ENCODE results near the gene CHD6. TPM values are rescaled to one million over a fixed set of nuclear protein-coding genes. Genes with fewer than 3 reads are reported as not detected.

CHD6 gene
- total RNA-seq, 1 experiment from 2014 or later: 98.5 TPM

- DNase-seq: no peak
- TF ChIP-seq, protein P1, sequence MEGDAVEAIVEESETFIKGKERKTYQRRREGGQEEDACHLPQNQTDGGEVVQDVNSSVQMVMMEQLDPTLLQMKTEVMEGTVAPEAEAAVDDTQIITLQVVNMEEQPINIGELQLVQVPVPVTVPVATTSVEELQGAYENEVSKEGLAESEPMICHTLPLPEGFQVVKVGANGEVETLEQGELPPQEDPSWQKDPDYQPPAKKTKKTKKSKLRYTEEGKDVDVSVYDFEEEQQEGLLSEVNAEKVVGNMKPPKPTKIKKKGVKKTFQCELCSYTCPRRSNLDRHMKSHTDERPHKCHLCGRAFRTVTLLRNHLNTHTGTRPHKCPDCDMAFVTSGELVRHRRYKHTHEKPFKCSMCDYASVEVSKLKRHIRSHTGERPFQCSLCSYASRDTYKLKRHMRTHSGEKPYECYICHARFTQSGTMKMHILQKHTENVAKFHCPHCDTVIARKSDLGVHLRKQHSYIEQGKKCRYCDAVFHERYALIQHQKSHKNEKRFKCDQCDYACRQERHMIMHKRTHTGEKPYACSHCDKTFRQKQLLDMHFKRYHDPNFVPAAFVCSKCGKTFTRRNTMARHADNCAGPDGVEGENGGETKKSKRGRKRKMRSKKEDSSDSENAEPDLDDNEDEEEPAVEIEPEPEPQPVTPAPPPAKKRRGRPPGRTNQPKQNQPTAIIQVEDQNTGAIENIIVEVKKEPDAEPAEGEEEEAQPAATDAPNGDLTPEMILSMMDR (IDR thresholded peaks at IDR 0.05; ENCODE audit: unreplicated experiment): no peak
- Mint-ChIP-seq H3K9me3 (ENCODE audit: low read depth, unreplicated experiment) (no peaks in the 10 kb centered on the region), H3K36me3 (ENCODE audit: insufficient read depth, unreplicated experiment) (no peaks in the 10 kb centered on the region), H3K27me3 (ENCODE audit: unreplicated experiment) (no peaks in the 10 kb centered on the region), H3K4me3 (ENCODE audit: low read depth, unreplicated experiment) (no peak overlapping the region), H3K4me1 (ENCODE audit: low read depth, unreplicated experiment) (no peaks in the 10 kb centered on the region), H3K27ac (ENCODE audit: unreplicated experiment) (no peak overlapping the region)
- BruUV-seq (replicated peaks): no TSS peak
- intact Hi-C loops (cut with micrococcal nuclease; ENCODE audit: unreplicated experiment): no loop called here
- CTCF ChIA-PET: no interaction called here
Observed at GRCh38 chr20:41627611-41628244, 9.6 kb upstream of the CHD6 start.

DNA sequence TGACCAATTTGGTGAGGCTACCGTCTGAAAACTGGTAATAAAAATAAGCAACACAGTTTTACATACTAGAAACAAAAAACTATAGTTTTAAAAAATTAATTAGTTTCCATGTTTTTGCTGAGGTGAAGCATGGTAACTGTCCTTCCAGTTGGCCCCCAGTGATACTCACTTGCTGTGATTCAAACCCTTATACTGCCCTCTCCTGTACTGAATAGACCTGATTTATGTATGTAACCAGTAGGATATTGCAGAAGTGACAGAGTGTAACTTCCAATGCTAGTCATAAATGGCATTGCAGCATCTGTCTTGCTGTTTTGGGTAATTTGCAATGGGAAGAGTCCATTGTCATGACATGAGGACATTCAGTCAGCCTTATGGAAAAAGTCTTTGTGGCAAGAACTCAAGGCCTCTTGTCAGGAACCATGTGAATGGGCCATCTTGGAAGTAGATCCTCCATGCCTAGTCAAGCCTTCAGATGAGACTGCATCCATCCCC, 8.9 kb upstream of the CHD6 start:
- Mint-ChIP-seq H3K4me1 (ENCODE audit: low read depth, unreplicated experiment) (no peaks in the 10 kb centered on the region), H3K36me3 (ENCODE audit: insufficient read depth, unreplicated experiment) (no peaks in the 10 kb centered on the region), H3K27me3 (ENCODE audit: unreplicated experiment) (no peaks in the 10 kb centered on the region), H3K4me3 (ENCODE audit: low read depth, unreplicated experiment) (no peak overlapping the region), H3K27ac (ENCODE audit: unreplicated experiment) (no peak overlapping the region), H3K9me3 (ENCODE audit: low read depth, unreplicated experiment) (no peaks in the 10 kb centered on the region)
- no peak for DNase-seq
- intact Hi-C loops (cut with micrococcal nuclease; ENCODE audit: unreplicated experiment): no loop called here
- BruUV-seq (replicated peaks): no TSS peak
- TF ChIP-seq, protein P1 (IDR thresholded peaks at IDR 0.05; ENCODE audit: unreplicated experiment): no peak
- CTCF ChIA-PET: no interaction called here

GRCh38 chr20:41623625-41624375, 5.6 kb upstream of the CHD6 start:
- CTCF ChIA-PET: no interaction called here
- Mint-ChIP-seq H3K36me3 (ENCODE audit: insufficient read depth, unreplicated experiment) (peaks cover 2% of the 10 kb centered on the region), H3K4me3 (ENCODE audit: low read depth, unreplicated experiment) (no peak overlapping the region), H3K4me1 (ENCODE audit: low read depth, unreplicated experiment) (peaks cover 11% of the 10 kb centered on the region), H3K27me3 (ENCODE audit: unreplicated experiment) (no peaks in the 10 kb centered on the region), H3K9me3 (ENCODE audit: low read depth, unreplicated experiment) (no peaks in the 10 kb centered on the region), H3K27ac (ENCODE audit: unreplicated experiment) (no peak overlapping the region)
- no TSS peak for BruUV-seq (replicated peaks)
- TF ChIP-seq, protein P1 (IDR thresholded peaks at IDR 0.05; ENCODE audit: unreplicated experiment): no peak
- DNase-seq: no peak
- intact Hi-C loops (cut with micrococcal nuclease; ENCODE audit: unreplicated experiment): no loop called here

GRCh38 chr20:41622584-41622983, 4.4 kb upstream of the CHD6 start:
- no peaks in the 10 kb centered on the region for H3K27me3 Mint-ChIP-seq (ENCODE audit: unreplicated experiment)
- H3K27ac Mint-ChIP-seq (ENCODE audit: unreplicated experiment): no peak overlapping the region
- TF ChIP-seq, protein P1 (IDR thresholded peaks at IDR 0.05; ENCODE audit: unreplicated experiment): no peak
- intact Hi-C loops (cut with micrococcal nuclease; ENCODE audit: unreplicated experiment): no loop called here
- H3K4me1 Mint-ChIP-seq (ENCODE audit: low read depth, unreplicated experiment): peaks cover 12% of the 10 kb centered on the region
- no peak overlapping the region for H3K4me3 Mint-ChIP-seq (ENCODE audit: low read depth, unreplicated experiment)
- no TSS peak for BruUV-seq (replicated peaks)
- CTCF ChIA-PET: no interaction called here
- no peak for DNase-seq
- no peaks in the 10 kb centered on the region for H3K9me3 Mint-ChIP-seq (ENCODE audit: low read depth, unreplicated experiment)
- H3K36me3 Mint-ChIP-seq (ENCODE audit: insufficient read depth, unreplicated experiment): peaks cover 13% of the 10 kb centered on the region

Data from Calu3 (cell line).